Liver (tissue), 9 donors: Measurements from ENCODE around the gene PNMA8B. TPM values are rescaled to one million over a fixed set of nuclear protein-coding genes. Genes with fewer than 3 reads are reported as not detected.

ENCODE experiments used
- DNase-seq: peaks from one replicate; pipeline ENCODE4 v3.0.0-alpha.2; 2017; ENCODE audit warnings: low spot score
- H3K27ac ChIP-seq, 2 donors: one replicate each; pipeline ENCODE4 v1.7.0; 2013; ENCODE audit warnings: inconsistent platforms in 2 of 2, low read length in 2 of 2, control low read depth in 1 of 2, low read depth in 1 of 2, mild to moderate bottlenecking in 1 of 2
- H3K27me3 ChIP-seq, 4 donors: one replicate each; pipeline versions ENCODE4 v1.6.1 to v1.7.0; 2013; ENCODE audit warnings: low read length in 3 of 4, inconsistent platforms in 1 of 4, mild to moderate bottlenecking in 1 of 4, moderate library complexity in 1 of 4; ENCODE audit not compliant: control insufficient read depth in 4 of 4, insufficient read depth in 4 of 4
- H3K36me3 ChIP-seq, 4 donors: one replicate each; pipeline versions ENCODE4 v1.6.1 to v1.7.0; 2013; ENCODE audit warnings: low read length in 3 of 4, mild to moderate bottlenecking in 3 of 4, low read depth in 1 of 4, moderate library complexity in 1 of 4; ENCODE audit not compliant: control insufficient read depth in 4 of 4, insufficient read depth in 3 of 4
- H3K4me1 ChIP-seq, 4 donors: one replicate each; pipeline versions ENCODE4 v1.6.1 to v1.7.0; 2013; ENCODE audit warnings: low read length in 3 of 4, mild to moderate bottlenecking in 3 of 4, moderate library complexity in 1 of 4; ENCODE audit not compliant: control insufficient read depth in 4 of 4, insufficient read depth in 4 of 4
- H3K4me3 ChIP-seq, 3 donors: one replicate each; pipeline versions ENCODE4 v1.6.1 to v1.7.0; 2013; ENCODE audit warnings: low read length in 3 of 3, control low read depth in 1 of 3, low read depth in 1 of 3, mild to moderate bottlenecking in 1 of 3
- H3K9ac ChIP-seq, 2 donors: one replicate each; pipeline ENCODE4 v1.7.0; 2013; ENCODE audit warnings: low read length in 2 of 2, mild to moderate bottlenecking in 2 of 2, moderate library complexity in 2 of 2, control low read depth in 1 of 2, low read depth in 1 of 2
- H3K9me3 ChIP-seq, 4 donors: one replicate each; pipeline versions ENCODE4 v1.6.1 to v1.7.0; 2013; ENCODE audit warnings: low read length in 3 of 4; ENCODE audit not compliant: control insufficient read depth in 4 of 4
- ATF3 ChIP-seq: IDR thresholded peaks from 2 replicates; pipeline ENCODE4 v1.6.1; 2016; ENCODE audit warnings: antibody characterized with exemption
- EGR1 ChIP-seq, 2 donors: IDR thresholded peaks; 2 replicates each; pipeline ENCODE4 v1.6.1; 2016 to 2018; ENCODE audit warnings: antibody characterized with exemption in 2 of 2, low read depth in 2 of 2
- FOXA1 ChIP-seq: IDR thresholded peaks from 2 replicates; pipeline ENCODE4 v1.6.1; 2016; ENCODE audit warnings: antibody characterized with exemption
- FOXA2 ChIP-seq: IDR thresholded peaks from 2 replicates; pipeline ENCODE4 v1.6.1; 2016; ENCODE audit warnings: antibody characterized with exemption
- GABPA ChIP-seq, 2 donors: IDR thresholded peaks in 1 of 2; conservative IDR thresholded peaks in 1 of 2; 2 replicates each; pipeline ENCODE4 v1.6.1; 2016; ENCODE audit warnings: antibody characterized with exemption in 2 of 2, mild to moderate bottlenecking in 1 of 2, moderate library complexity in 1 of 2
- HNF4A ChIP-seq, 2 donors: conservative IDR thresholded peaks; 2 replicates each; pipeline ENCODE4 v1.6.1; 2016; ENCODE audit warnings: antibody characterized with exemption in 2 of 2, mild to moderate bottlenecking in 2 of 2
- HNF4G ChIP-seq: IDR thresholded peaks from 2 replicates; pipeline ENCODE4 v1.6.1; 2016; ENCODE audit warnings: antibody characterized with exemption
- JUND ChIP-seq, 2 donors: IDR thresholded peaks; 2 replicates each; pipeline ENCODE4 v1.6.1; 2016; ENCODE audit warnings: antibody characterized with exemption in 2 of 2
- NR2F2 ChIP-seq: IDR thresholded peaks from 2 replicates; pipeline ENCODE4 v1.6.1; 2016; ENCODE audit warnings: antibody characterized with exemption
- RAD21 ChIP-seq, 2 donors: IDR thresholded peaks; 2 replicates each; pipeline ENCODE4 v1.6.1; 2016; ENCODE audit warnings: antibody characterized with exemption in 2 of 2, mild to moderate bottlenecking in 2 of 2
- REST ChIP-seq: IDR thresholded peaks from 2 replicates; pipeline ENCODE4 v1.6.1; 2016; ENCODE audit warnings: antibody characterized with exemption, mild to moderate bottlenecking
- RXRA ChIP-seq, 2 donors: IDR thresholded peaks; 2 replicates each; pipeline ENCODE4 v1.6.1; 2017 to 2018; ENCODE audit warnings: antibody characterized with exemption in 2 of 2, mild to moderate bottlenecking in 1 of 2
- SP1 ChIP-seq: IDR thresholded peaks from 2 replicates; pipeline ENCODE4 v1.6.1; 2018; ENCODE audit warnings: antibody characterized with exemption, mild to moderate bottlenecking
- TAF1 ChIP-seq: conservative IDR thresholded peaks from 2 replicates; pipeline ENCODE4 v1.6.1; 2016; ENCODE audit warnings: antibody characterized with exemption, mild to moderate bottlenecking
- YY1 ChIP-seq: IDR thresholded peaks from 2 replicates; pipeline ENCODE4 v1.6.1; 2016; ENCODE audit warnings: antibody characterized with exemption, mild to moderate bottlenecking
- WGBS: extraction: QIAGEN DNeasy Blood & Tissue Kit; methylation state at CpG from one replicate; pipeline ENCODE4 v1.1.7; 2013; 5-methylcytosine and 5-hydroxymethylcytosine counted together
- polyA plus RNA-seq, 2 donors: library from polyadenylated mRNA; stranded (reverse) in 1 of 2; unstranded in 1 of 2; fragments of 200-250 nt in 1 of 2; fragments of >200 nt in 1 of 2; fragmentation: Nextera tagmentation in 1 of 2; extraction: Ambion mirVana in 1 of 2; gene quantifications; one replicate each; pipeline versions ENCODE4 v1.2.1 to v1.2.3, GENCODE V29; 2013 to 2015
- total RNA-seq, 2 donors: library from RNA; depleted of rRNA; stranded (reverse); fragments of >200 nt; gene quantifications; one replicate each; pipeline ENCODE4 v1.2.3, GENCODE V29; 2014
- TF ChIP-seq, protein P1 (sequence below): fragments of 150-350 bp; IDR thresholded peaks from 2 replicates; pipeline ENCODE4 v1.5.1; 2017; ENCODE audit warnings: improper control_type of control experiment, low read depth, low read length; ENCODE audit not compliant: missing input control
- TF ChIP-seq, protein P2 (sequence below): IDR thresholded peaks from 2 replicates; pipeline ENCODE4 v1.6.1; 2016; ENCODE audit warnings: antibody characterized with exemption
- donor health status: healthy.
- donor health status: healthy.
- donor health status: healthy.
- donor health status: healthy.
- donor health status: healthy.

Gene PNMA8B
- total and polyA plus RNA-seq, 4 donors: 0.15 to 0.59 (median 0.39) TPM

DNA sequence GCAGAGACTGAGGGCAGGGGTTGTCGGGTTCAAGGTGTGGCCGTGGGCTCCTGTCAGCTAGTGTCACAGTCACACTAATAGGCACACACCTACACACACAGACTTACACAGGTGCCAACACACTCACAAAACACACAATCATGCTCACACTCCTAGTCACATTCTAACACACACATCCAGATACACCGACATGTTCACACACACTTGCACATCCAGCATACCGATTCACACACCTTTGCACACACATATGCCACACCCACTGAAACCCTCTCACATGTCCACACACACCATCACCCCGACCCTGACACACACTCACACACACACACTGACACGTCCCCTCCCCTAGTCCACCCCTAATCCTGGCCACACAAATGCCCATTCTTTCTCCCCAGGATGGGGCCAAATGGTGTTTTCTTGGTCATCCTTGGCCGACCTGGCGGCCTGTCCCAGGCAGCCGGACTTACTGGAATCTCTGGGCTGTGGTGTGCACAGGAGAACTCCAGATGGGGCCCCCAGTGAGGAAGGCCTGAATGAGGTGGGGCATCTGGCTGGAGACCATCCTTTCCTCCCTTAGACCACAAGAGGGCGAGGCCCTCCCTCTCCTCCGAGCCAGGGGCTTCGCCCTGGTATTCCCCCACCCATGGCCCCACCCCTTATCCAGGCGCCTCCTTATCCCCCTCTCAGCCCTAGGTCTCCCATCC, 19.1 kb upstream of the PNMA8B start:
- H3K9ac ChIP-seq: no peak overlapping the region
- DNase-seq: no peak
- 64% methylated on average over 13 of the region's 13 CpGs for WGBS
- peaks cover 0 to 4% (median 0%) of the 10 kb centered on the region in 4 donors for H3K9me3 ChIP-seq
- no peak overlapping the region for H3K27ac ChIP-seq
- TF ChIP-seq RAD21 (IDR thresholded peaks at IDR 0.05): no peak
- no peak for TF ChIP-seq REST
- TF ChIP-seq FOXA1: no peak
- TF ChIP-seq ATF3: no peak
- TF ChIP-seq, protein P1, sequence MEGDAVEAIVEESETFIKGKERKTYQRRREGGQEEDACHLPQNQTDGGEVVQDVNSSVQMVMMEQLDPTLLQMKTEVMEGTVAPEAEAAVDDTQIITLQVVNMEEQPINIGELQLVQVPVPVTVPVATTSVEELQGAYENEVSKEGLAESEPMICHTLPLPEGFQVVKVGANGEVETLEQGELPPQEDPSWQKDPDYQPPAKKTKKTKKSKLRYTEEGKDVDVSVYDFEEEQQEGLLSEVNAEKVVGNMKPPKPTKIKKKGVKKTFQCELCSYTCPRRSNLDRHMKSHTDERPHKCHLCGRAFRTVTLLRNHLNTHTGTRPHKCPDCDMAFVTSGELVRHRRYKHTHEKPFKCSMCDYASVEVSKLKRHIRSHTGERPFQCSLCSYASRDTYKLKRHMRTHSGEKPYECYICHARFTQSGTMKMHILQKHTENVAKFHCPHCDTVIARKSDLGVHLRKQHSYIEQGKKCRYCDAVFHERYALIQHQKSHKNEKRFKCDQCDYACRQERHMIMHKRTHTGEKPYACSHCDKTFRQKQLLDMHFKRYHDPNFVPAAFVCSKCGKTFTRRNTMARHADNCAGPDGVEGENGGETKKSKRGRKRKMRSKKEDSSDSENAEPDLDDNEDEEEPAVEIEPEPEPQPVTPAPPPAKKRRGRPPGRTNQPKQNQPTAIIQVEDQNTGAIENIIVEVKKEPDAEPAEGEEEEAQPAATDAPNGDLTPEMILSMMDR: no peak
- no peak for TF ChIP-seq YY1
- TF ChIP-seq RXRA (IDR thresholded peaks at IDR 0.05): no peak
- no peak for TF ChIP-seq TAF1
- TF ChIP-seq, protein P2, sequence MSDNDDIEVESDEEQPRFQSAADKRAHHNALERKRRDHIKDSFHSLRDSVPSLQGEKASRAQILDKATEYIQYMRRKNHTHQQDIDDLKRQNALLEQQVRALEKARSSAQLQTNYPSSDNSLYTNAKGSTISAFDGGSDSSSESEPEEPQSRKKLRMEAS: no peak
- TF ChIP-seq GABPA (IDR thresholded peaks at IDR 0.05 in 1 of 2, conservative IDR thresholded peaks at IDR 0.05 in 1 of 2): no peak
- no peak for TF ChIP-seq FOXA2
- TF ChIP-seq NR2F2: no peak
- TF ChIP-seq EGR1 (IDR thresholded peaks at IDR 0.05; ENCODE audit: low read depth in 2 of 2): no peak
- TF ChIP-seq SP1: no peak
- TF ChIP-seq HNF4G: no peak
- no peak for TF ChIP-seq HNF4A (conservative IDR thresholded peaks at IDR 0.05)
- no peak for TF ChIP-seq JUND (IDR thresholded peaks at IDR 0.05)
- H3K4me1 ChIP-seq: peaks cover 0 to 5% (median 0%) of the 10 kb centered on the region in 4 donors
- peaks cover 0 to 2% (median 0%) of the 10 kb centered on the region in 4 donors for H3K27me3 ChIP-seq
- H3K4me3 ChIP-seq: no peak overlapping the region
- no peaks in the 10 kb centered on the region for H3K36me3 ChIP-seq
